Measurements from ENCODE around the gene SLC2A13. TPM values are rescaled to one million over a fixed set of nuclear protein-coding genes. Genes with fewer than 3 reads are reported as not detected.

SLC2A13 gene
- total RNA-seq, 4 donors from 2014 or later = 18.4 to 32.0 (median 25.3) TPM

DNA sequence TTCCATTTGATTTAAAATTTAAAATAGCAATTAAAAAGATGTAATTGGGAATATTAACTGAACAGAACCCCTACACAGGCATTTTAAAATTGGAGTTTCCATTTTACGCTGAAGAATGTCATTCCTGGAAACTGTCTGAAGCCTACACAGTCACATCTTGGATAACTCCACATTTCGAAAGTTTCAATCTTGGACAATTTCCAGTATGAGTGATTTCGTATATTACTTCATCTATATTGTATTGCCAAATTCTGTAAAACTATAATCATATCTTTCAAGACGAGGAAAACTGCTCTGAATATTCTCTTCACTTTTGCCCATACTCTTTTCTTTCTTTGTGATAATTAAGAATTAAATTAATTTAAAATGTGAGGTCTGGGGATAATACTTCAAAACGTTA is 292.1 kb downstream of the SLC2A13 start:
- no peak for TF ChIP-seq CTCF (IDR thresholded peaks at IDR 0.05; ENCODE audit: low read depth)

DNA sequence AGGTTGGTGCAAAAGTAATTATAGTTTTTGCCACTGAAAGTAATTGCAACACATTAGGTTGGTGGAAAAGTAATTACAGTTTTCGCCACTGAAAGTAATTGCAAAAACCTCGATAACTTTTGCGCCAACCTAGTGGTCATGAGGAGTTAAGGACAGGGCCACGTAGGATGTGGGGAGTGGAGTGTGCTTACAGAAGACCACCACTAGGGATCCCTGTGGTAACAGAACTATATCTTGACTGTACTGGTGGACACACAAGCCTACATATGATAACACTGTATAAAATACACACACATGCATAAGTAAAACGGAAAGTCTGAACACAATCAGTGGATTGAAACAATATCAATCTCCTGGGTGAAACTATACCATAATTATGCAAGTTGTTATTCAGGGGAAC is 298.8 kb downstream of the SLC2A13 start:
- TF ChIP-seq CTCF (IDR thresholded peaks at IDR 0.05; ENCODE audit: low read depth) = no peak

DNA sequence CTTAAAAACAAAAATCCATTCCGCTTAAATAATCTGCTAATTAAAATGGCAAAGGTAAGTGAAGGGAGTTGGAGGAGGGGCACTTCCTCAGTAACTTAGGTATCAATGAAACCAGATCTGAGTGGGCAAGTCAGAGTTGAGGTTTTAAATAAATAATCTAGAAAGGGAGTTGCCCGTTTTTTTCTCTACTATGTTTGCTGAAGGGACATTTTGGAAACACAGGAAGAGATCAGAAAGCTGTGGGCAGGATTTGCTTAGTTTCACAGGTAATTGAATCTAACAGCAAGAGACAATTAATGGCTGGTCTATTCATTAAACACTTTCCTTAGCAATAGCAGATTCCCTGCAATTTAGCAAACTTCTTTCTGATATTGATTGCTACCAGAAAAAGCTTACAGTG is 300.2 kb downstream of the SLC2A13 start:
- TF ChIP-seq CTCF (IDR thresholded peaks at IDR 0.05; ENCODE audit: low read depth) = no peak

GRCh38 chr12:39804898-39805297 is 301.0 kb downstream of the SLC2A13 start:
- TF ChIP-seq CTCF (IDR thresholded peaks at IDR 0.05; ENCODE audit: low read depth) = no peak

DNA sequence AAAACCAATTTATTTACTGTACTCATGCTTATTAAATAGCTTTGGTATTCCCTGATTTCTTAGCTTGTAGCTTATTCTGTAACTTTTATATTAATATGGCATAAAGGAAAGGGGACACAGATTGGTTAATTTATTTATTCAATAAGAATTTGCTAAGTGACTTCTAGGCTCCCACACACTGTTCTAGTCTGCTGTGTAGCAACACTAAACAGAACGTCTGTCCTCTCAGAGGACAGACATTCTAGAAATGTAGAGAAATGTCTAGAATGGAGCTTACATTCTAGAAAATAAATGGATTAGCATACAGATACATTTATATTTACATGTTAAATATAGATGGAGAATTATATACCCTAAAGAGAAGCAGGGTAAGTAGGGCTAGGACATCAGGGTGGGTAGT is 301.4 kb downstream of the SLC2A13 start:
- TF ChIP-seq CTCF (IDR thresholded peaks at IDR 0.05; ENCODE audit: low read depth) = no peak

DNA sequence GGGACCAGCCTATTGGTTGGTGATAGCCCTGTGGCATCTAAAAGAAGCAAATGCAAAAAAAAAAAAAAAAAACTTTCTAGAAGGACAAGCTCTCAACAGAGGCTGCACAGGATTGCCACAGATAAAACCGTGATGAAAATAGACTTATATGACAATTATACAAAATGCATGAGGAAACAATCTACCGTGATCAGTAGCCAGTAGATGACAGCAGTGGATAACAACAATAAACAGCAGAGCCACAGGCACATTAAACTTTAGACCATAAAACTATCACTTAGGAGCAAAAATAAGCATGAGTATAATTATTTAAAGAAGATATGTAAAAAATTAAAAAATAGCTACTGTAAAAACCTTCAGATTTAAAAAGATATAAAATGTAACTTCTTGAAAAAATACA is 302.7 kb downstream of the SLC2A13 start:
- TF ChIP-seq CTCF (IDR thresholded peaks at IDR 0.05; ENCODE audit: low read depth) = no peak

GRCh38 chr12:39798977-39799376 is 306.9 kb downstream of the SLC2A13 start:
- TF ChIP-seq CTCF (IDR thresholded peaks at IDR 0.05; ENCODE audit: low read depth) = no peak
